T-cell (primary cell): Measurements from ENCODE around the gene STRC. TPM values are rescaled to one million over a fixed set of nuclear protein-coding genes. Genes with fewer than 3 reads are reported as not detected.
"Not testable (repeated sequence)": the region's sequence is repeated elsewhere in the genome, so short reads cannot be mapped to it uniquely, and the experiment has no call there.

Experiments used
- ATAC-seq, 4 experiments: fragments of 200-7000 bp in 3 of 4; fragments of 150-1000 bp in 1 of 4; cut with Tn5 transposase; replicated peaks in 1 of 4; 1 replicate in 3 of 4; 2 replicates in 1 of 4; pipeline ENCODE4 v1.10.0; 2021; ENCODE audit warnings: moderate library complexity in 3 of 4, mild to moderate bottlenecking in 2 of 4, moderate number of reproducible peaks in 1 of 4
- CTCF ChIA-PET, 2 donors: fragments of 300-600 bp; sonication (Branson Sonifier 250); formaldehyde crosslinking; loops; one replicate each; lab custom pipeline; 2022; ENCODE audit warnings: antibody characterized with exemption in 2 of 2; lab: Charles Lee
- POLR2A ChIA-PET, 2 donors: fragments of 300-600 bp; sonication (Branson Sonifier 250); formaldehyde crosslinking; loops; one replicate each; lab custom pipeline; 2022; ENCODE audit warnings: antibody characterized with exemption in 2 of 2; lab: Charles Lee
- DNase-seq, 35 experiments: peaks; one replicate each; pipeline versions ENCODE4 v3.0.0 to v3.0.0-alpha.2; 2013 to 2023
- H3K27ac ChIP-seq: one replicate; pipeline ENCODE4 v1.5.1; 2013; ENCODE audit warnings: low read length
- H3K27me3 ChIP-seq, 2 experiments: replicated peaks in 1 of 2; 1 replicate in 1 of 2; 2 replicates in 1 of 2; pipeline versions ENCODE4 v1.6.1 to v1.7.0; 2013; ENCODE audit warnings: low read length in 1 of 2, mixed read lengths in 1 of 2; ENCODE audit not compliant: control insufficient read depth in 2 of 2, insufficient read depth in 2 of 2; ENCODE audit errors: extremely low read depth in 1 of 2
- H3K36me3 ChIP-seq, 2 donors: 1 replicate in 1 of 2; 2 replicates in 1 of 2; pipeline versions ENCODE4 v1.6.1 to v1.7.0; 2013; ENCODE audit warnings: low read length in 1 of 2; ENCODE audit not compliant: control insufficient read depth in 2 of 2, insufficient read depth in 1 of 2; ENCODE audit errors: extremely low read depth in 1 of 2
- H3K4me1 ChIP-seq, 2 experiments: 1 replicate in 1 of 2; 2 replicates in 1 of 2; pipeline versions ENCODE4 v1.6.1 to v1.7.0; 2013; ENCODE audit warnings: low read length in 2 of 2, mixed read lengths in 1 of 2; ENCODE audit not compliant: insufficient read depth in 2 of 2, control insufficient read depth in 1 of 2; ENCODE audit errors: extremely low read depth in 1 of 2
- H3K4me3 ChIP-seq, 2 donors: 1 replicate in 1 of 2; 2 replicates in 1 of 2; pipeline versions ENCODE4 v1.5.1 to v1.7.0; 2013; ENCODE audit warnings: mild to moderate bottlenecking in 2 of 2, low read length in 1 of 2, moderate library complexity in 1 of 2; ENCODE audit not compliant: control insufficient read depth in 1 of 2; ENCODE audit errors: extremely low read depth in 1 of 2
- H3K9me3 ChIP-seq: 2 replicates; pipeline ENCODE4 v1.7.0; 2013
- H3K27ac Mint-ChIP-seq, 2 donors: one replicate each; pipeline ENCODE4 v1.8.0; 2020 to 2021; ENCODE audit warnings: mild to moderate bottlenecking in 2 of 2, mixed read lengths in 2 of 2
- H3K27me3 Mint-ChIP-seq, 2 donors: one replicate each; pipeline ENCODE4 v1.8.0; 2021 to 2022; ENCODE audit warnings: mixed read lengths in 2 of 2
- H3K36me3 Mint-ChIP-seq: one replicate; pipeline ENCODE4 v1.8.0; 2021; ENCODE audit warnings: mixed read lengths
- H3K4me1 Mint-ChIP-seq, 3 donors: one replicate each; pipeline ENCODE4 v1.8.0; 2020 to 2022; ENCODE audit warnings: mixed read lengths in 3 of 3, mild to moderate bottlenecking in 1 of 3
- H3K4me3 Mint-ChIP-seq, 3 donors: one replicate each; pipeline ENCODE4 v1.8.0; 2020 to 2022; ENCODE audit warnings: mild to moderate bottlenecking in 3 of 3, mixed read lengths in 3 of 3, moderate library complexity in 3 of 3
- H3K9me3 Mint-ChIP-seq, 3 donors: one replicate each; pipeline ENCODE4 v1.8.0; 2020 to 2022; ENCODE audit warnings: mixed read lengths in 3 of 3
- WGBS: methylation state at CpG from one replicate; pipeline ENCODE4 v1.1.5; 2013; ENCODE audit warnings: missing lambda C conversion rate; ENCODE audit not compliant: insufficient coverage; 5-methylcytosine and 5-hydroxymethylcytosine counted together
- total RNA-seq, 35 experiments: library from RNA in 6 of 35; stranded (reverse) in 6 of 35; fragments of 120-200 nt in 1 of 35; gene quantifications; one replicate each; pipeline versions ENCODE4 v1.2.1 to v1.2.4 and lab custom pipeline; 2013 to 2026

STRC gene
- total RNA-seq (1 to 10 TPM in 4 of 5 donors, under 1 TPM in 1; 0.85 to 3.8 (median 2.1) TPM), total RNA-seq (lab: John Stamatoyannopoulos, UW) (0 to 0.74 (median 0.25) reads per million in 29 experiments)
- 1.2 TPM for total RNA-seq (2013)

GRCh38 chr15:43618700-43619099, at the start of gene STRC:
Gene STRC (minus strand): TSS chr15:43618800. CDS start chr15:43618722, 78 bp downstream.
- H3K27ac Mint-ChIP-seq, CTCF ChIA-PET, ATAC-seq, H3K9me3 Mint-ChIP-seq, H3K27ac ChIP-seq, H3K27me3 ChIP-seq, H3K4me1 ChIP-seq, H3K9me3 ChIP-seq, H3K4me1 Mint-ChIP-seq, H3K36me3 Mint-ChIP-seq, H3K4me3 ChIP-seq, DNase-seq, POLR2A ChIA-PET, H3K4me3 Mint-ChIP-seq, H3K36me3 ChIP-seq: not testable (repeated sequence)
- H3K27me3 Mint-ChIP-seq: peaks cover 9 to 12% of the 10 kb centered on the region in 2 donors
- no CpG with 5 or more reads among the region's 2 CpGs for WGBS

GRCh38 chr15:43666177-43666576, 47.6 kb upstream of the STRC start:
- H3K4me3 Mint-ChIP-seq, H3K27me3 ChIP-seq, H3K36me3 ChIP-seq, H3K4me1 ChIP-seq, H3K9me3 Mint-ChIP-seq, H3K27ac Mint-ChIP-seq, POLR2A ChIA-PET, H3K27ac ChIP-seq, H3K36me3 Mint-ChIP-seq, H3K4me3 ChIP-seq, CTCF ChIA-PET, DNase-seq, H3K9me3 ChIP-seq, ATAC-seq, H3K4me1 Mint-ChIP-seq, H3K27me3 Mint-ChIP-seq: not testable (repeated sequence)
- WGBS: no CpG with 5 or more reads among the region's 1 CpG

GRCh38 chr15:43663333-43663732, 44.7 kb upstream of the STRC start:
- H3K9me3 Mint-ChIP-seq, H3K27ac ChIP-seq, H3K27me3 ChIP-seq, H3K9me3 ChIP-seq, CTCF ChIA-PET, H3K36me3 ChIP-seq, H3K27me3 Mint-ChIP-seq, H3K4me3 Mint-ChIP-seq, H3K4me1 Mint-ChIP-seq, ATAC-seq, DNase-seq, H3K4me1 ChIP-seq, H3K27ac Mint-ChIP-seq, H3K4me3 ChIP-seq, H3K36me3 Mint-ChIP-seq, POLR2A ChIA-PET: not testable (repeated sequence)
- WGBS: no CpG with 5 or more reads among the region's 8 CpGs

GRCh38 chr15:43662293-43662692, 43.7 kb upstream of the STRC start:
- WGBS: no CpG with 5 or more reads among the region's 2 CpGs
- DNase-seq, H3K4me1 Mint-ChIP-seq, H3K9me3 Mint-ChIP-seq, H3K27me3 Mint-ChIP-seq, H3K36me3 ChIP-seq, H3K27ac Mint-ChIP-seq, H3K4me3 Mint-ChIP-seq, ATAC-seq, H3K27me3 ChIP-seq, H3K9me3 ChIP-seq, CTCF ChIA-PET, H3K36me3 Mint-ChIP-seq, H3K4me3 ChIP-seq, H3K27ac ChIP-seq, H3K4me1 ChIP-seq, POLR2A ChIA-PET: not testable (repeated sequence)

DNA sequence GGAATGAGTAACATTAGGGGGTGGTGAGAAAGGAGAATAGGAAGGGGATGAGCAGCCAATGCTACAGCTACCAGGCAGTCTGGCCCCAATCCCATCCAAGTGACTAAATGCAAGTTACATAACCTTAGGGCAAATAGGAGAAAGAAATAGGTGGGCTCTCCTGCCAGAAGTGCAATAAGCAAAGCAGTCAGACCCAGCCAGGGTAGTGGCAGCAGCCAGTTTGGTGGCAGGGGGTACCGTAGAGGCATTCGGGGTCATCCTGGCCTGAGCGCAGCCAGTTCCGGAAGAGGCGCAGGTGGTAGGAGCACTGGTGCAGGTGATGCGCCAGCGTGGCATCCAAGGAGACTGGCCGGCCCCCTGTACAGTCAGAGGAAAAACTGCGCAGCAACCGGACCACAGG, 41.1 kb upstream of the STRC start:
- H3K27me3 Mint-ChIP-seq: not testable (repeated sequence)
- WGBS: no CpG with 5 or more reads among the region's 10 CpGs

GRCh38 chr15:43649430-43649926, 30.9 kb upstream of the STRC start:
- H3K27ac Mint-ChIP-seq, H3K36me3 ChIP-seq, CTCF ChIA-PET, H3K4me1 ChIP-seq, DNase-seq, H3K9me3 ChIP-seq, H3K4me3 ChIP-seq, H3K27ac ChIP-seq, H3K27me3 ChIP-seq, H3K4me1 Mint-ChIP-seq, H3K9me3 Mint-ChIP-seq, H3K4me3 Mint-ChIP-seq, H3K27me3 Mint-ChIP-seq: not testable (repeated sequence)
- POLR2A ChIA-PET: interaction anchor here in 1 of 2 donors (0.6 kb wide), 1 partner anchor 11 kb away, joined by 6 read pairs; no protein-coding TSS in a partner anchor
- peaks cover 29% of the 10 kb centered on the region for H3K36me3 Mint-ChIP-seq
- WGBS: 100% methylated on average over 4 of the region's 16 CpGs
- ATAC-seq: peak in 2 of 4 experiments; percentile 24 to 32

More for the DNA sequence above, 41.1 kb upstream of the STRC start:
- H3K4me1 ChIP-seq, H3K9me3 Mint-ChIP-seq, H3K27ac Mint-ChIP-seq, CTCF ChIA-PET, DNase-seq, H3K36me3 Mint-ChIP-seq, H3K27ac ChIP-seq, H3K36me3 ChIP-seq, H3K4me3 ChIP-seq, H3K4me3 Mint-ChIP-seq, H3K4me1 Mint-ChIP-seq, POLR2A ChIA-PET, ATAC-seq, H3K9me3 ChIP-seq, H3K27me3 ChIP-seq: not testable (repeated sequence)
